ENCODE data around the gene PRSS3. TPM values are rescaled to one million over a fixed set of nuclear protein-coding genes. Genes with fewer than 3 reads are reported as not detected.
A peak's percentile ranks its signal among the peaks of the same experiment; 100 is the strongest.
"Not testable (repeated sequence)": the region's sequence is repeated elsewhere in the genome, so short reads cannot be mapped to it uniquely, and the experiment has no call there.

The PRSS3 gene
- total and polyA plus RNA-seq, 7 donors = 8.9 to 519 (median 247) TPM; not detected in 3

GRCh38 chr9:33807156-33807555, 11.8 kb downstream of the PRSS3 start:
- H3K4me3 ChIP-seq; H3K27me3 ChIP-seq; H3K36me3 ChIP-seq; intact Hi-C loops (cut with DNase I); H3K4me1 ChIP-seq; DNase-seq; H3K9me3 ChIP-seq: not testable (repeated sequence)
- 44 to 82% methylated on average over 2 of the region's 2 CpGs for WGBS, 2 donors
- TF ChIP-seq POLR2AphosphoS5 (IDR thresholded peaks at IDR 0.05) = peak in 2 of 4 donors; percentile 24 to 54
- peak overlapping the region in 2 of 4 donors; percentile 31 to 55 for H3K27ac ChIP-seq

GRCh38 chr9:33808979-33809322, 13.6 kb downstream of the PRSS3 start:
- H3K9me3 ChIP-seq; intact Hi-C loops (cut with DNase I); H3K27me3 ChIP-seq; H3K4me3 ChIP-seq; H3K36me3 ChIP-seq; DNase-seq; H3K27ac ChIP-seq: not testable (repeated sequence)
- peaks cover 0 to 18% (median 9%) of the 10 kb centered on the region in 4 donors for H3K4me1 ChIP-seq
- 54 to 63% methylated on average over 1 of the region's 1 CpG for WGBS, 2 donors

GRCh38 chr9:33809506-33809905, 14.1 kb downstream of the PRSS3 start:
- H3K36me3 ChIP-seq = no peaks in the 10 kb centered on the region
- WGBS, 2 donors = 93 to 100% methylated on average over 1 of the region's 1 CpG
- no peak overlapping the region for H3K27ac ChIP-seq
- no peak for DNase-seq
- peaks cover 0 to 23% (median 14%) of the 10 kb centered on the region in 4 donors for H3K4me1 ChIP-seq
- no peak for TF ChIP-seq POLR2AphosphoS5 (IDR thresholded peaks at IDR 0.05)
- TF ChIP-seq POLR2A (IDR thresholded peaks at IDR 0.05) = no peak
- no peak for TF ChIP-seq CTCF (IDR thresholded peaks at IDR 0.05)
- TF ChIP-seq EP300 (IDR thresholded peaks at IDR 0.05) = no peak
- no peaks in the 10 kb centered on the region for H3K27me3 ChIP-seq
- no peak overlapping the region for H3K4me3 ChIP-seq
- intact Hi-C loops (cut with DNase I) = no loop called here
- no peaks in the 10 kb centered on the region for H3K9me3 ChIP-seq

- Histone ChIP-seq H3K27me3 (no peaks in the 10 kb centered on the region), H3K36me3 (no peaks in the 10 kb centered on the region), H3K4me3 (no peak overlapping the region), H3K4me1 (peaks cover 0 to 33% (median 28%) of the 10 kb centered on the region in 4 donors), H3K27ac (peak overlapping the region; percentile 96 to 99 (median 98)), H3K9me3 (no peaks in the 10 kb centered on the region)
- TF ChIP-seq EP300 (IDR thresholded peaks at IDR 0.05) (peak in 1 of 4 donors; percentile 38), POLR2A (IDR thresholded peaks at IDR 0.05) (no peak), POLR2AphosphoS5 (IDR thresholded peaks at IDR 0.05) (peak in 3 of 4 donors; percentile 34 to 63 (median 49)), CTCF (IDR thresholded peaks at IDR 0.05) (peak; percentile 6 to 72 (median 56))
- no peak for DNase-seq
- intact Hi-C loops (cut with DNase I) = loop anchor here (2.0 to 10.0 kb wide), 5 partner anchors 39 to 561 kb away; partner anchors contain the start of genes MYORG and UBAP2
- WGBS, 2 donors = 48 to 64% methylated on average over 8 of the region's 8 CpGs
These were observed 18.6 kb downstream of the PRSS3 start for GRCh38 chr9:33813712-33814641.

- no peak for DNase-seq
- 80 to 92% methylated on average over 7 of the region's 7 CpGs for WGBS, 2 donors
- TF ChIP-seq CTCF (IDR thresholded peaks at IDR 0.05) (no peak), POLR2A (IDR thresholded peaks at IDR 0.05) (no peak), POLR2AphosphoS5 (IDR thresholded peaks at IDR 0.05) (no peak), EP300 (IDR thresholded peaks at IDR 0.05) (no peak)
- intact Hi-C loops (cut with DNase I) = loop anchor here (2.0 to 10.0 kb wide), 4 partner anchors 37 to 559 kb away; partner anchors contain the start of genes MYORG and UBAP2
- H3K4me1 ChIP-seq = peaks cover 0 to 51% (median 46%) of the 10 kb centered on the region in 4 donors
- peak overlapping the region; percentile 96 to 99 (median 98) for H3K27ac ChIP-seq
- no peaks in the 10 kb centered on the region for H3K27me3 ChIP-seq
- no peaks in the 10 kb centered on the region for H3K36me3 ChIP-seq
- no peaks in the 10 kb centered on the region for H3K9me3 ChIP-seq
- no peak overlapping the region for H3K4me3 ChIP-seq
These were observed 20.4 kb downstream of the PRSS3 start for GRCh38 chr9:33815781-33816180.
